OCI-LY1 (cell line): ENCODE data around the gene NELL1.

ENCODE experiments used
- H2AFZ ChIP-seq: fragments of 200-600 bp; sonication (generic), shearing (Covaris generic); 2 replicates; pipeline ENCODE4 v1.6.0; 2014; ENCODE audit warnings: antibody characterized with exemption, mild to moderate bottlenecking, low read length
- H3F3A ChIP-seq: fragments of 200-600 bp; sonication (generic), shearing (Covaris generic); 2 replicates; pipeline ENCODE4 v1.6.0; 2014; ENCODE audit warnings: mild to moderate bottlenecking, antibody characterized with exemption, low read length, moderate library complexity; ENCODE audit not compliant: insufficient read depth
- H3K27ac ChIP-seq: fragments of 200-600 bp; sonication (generic); 2 replicates; pipeline ENCODE4 v1.5.1; 2014; ENCODE audit warnings: low read length, mixed run types, mild to moderate bottlenecking, low read depth; ENCODE audit not compliant: poor library complexity, severe bottlenecking
- H3K27me3 ChIP-seq: fragments of 200-600 bp; sonication (generic); 2 replicates; pipeline ENCODE4 v1.6.0; 2014; ENCODE audit warnings: antibody characterized with exemption, mild to moderate bottlenecking, low read length, moderate library complexity; ENCODE audit not compliant: insufficient read depth
- H3K36me3 ChIP-seq: fragments of 200-600 bp; sonication (generic); 2 replicates; pipeline ENCODE4 v1.6.1; 2014; ENCODE audit warnings: mild to moderate bottlenecking, antibody characterized with exemption, low read length, moderate library complexity, mixed read lengths; ENCODE audit not compliant: insufficient read depth
- H3K4me1 ChIP-seq: fragments of 200-600 bp; sonication (generic); 2 replicates; pipeline ENCODE4 v1.5.1; 2014; ENCODE audit warnings: mild to moderate bottlenecking, low read length, moderate library complexity; ENCODE audit not compliant: insufficient read depth, severe bottlenecking
- H3K4me2 ChIP-seq: fragments of 200-600 bp; sonication (generic), shearing (Covaris generic); 2 replicates; pipeline ENCODE4 v1.6.1; 2014; ENCODE audit warnings: low read length
- H3K4me3 ChIP-seq: fragments of 200-600 bp; sonication (generic); 2 replicates; pipeline ENCODE4 v1.5.1; 2014; ENCODE audit warnings: low read length, low read depth, mild to moderate bottlenecking, mixed read lengths; ENCODE audit not compliant: poor library complexity, severe bottlenecking
- H3K79me2 ChIP-seq: fragments of 200-600 bp; shearing (Covaris generic); 2 replicates; pipeline ENCODE4 v1.6.1; 2016; ENCODE audit warnings: mixed run types, low read length, mixed read lengths; ENCODE audit not compliant: insufficient read depth
- H3K9ac ChIP-seq: fragments of 200-600 bp; sonication (generic), shearing (Covaris generic); 2 replicates; pipeline ENCODE4 v1.6.1; 2014; ENCODE audit warnings: mild to moderate bottlenecking, low read length, mixed read lengths
- H3K9me2 ChIP-seq: fragments of 200-600 bp; sonication (generic), shearing (Covaris generic); 2 replicates; pipeline ENCODE4 v1.6.1; 2014; ENCODE audit warnings: low read depth, mild to moderate bottlenecking, low read length, mixed read lengths
- H3K9me3 ChIP-seq: fragments of 200-600 bp; shearing (Covaris generic); 2 replicates; pipeline ENCODE4 v1.6.1; 2014; ENCODE audit warnings: low read length, mixed read lengths
- H4K20me1 ChIP-seq: fragments of 200-600 bp; sonication (generic), shearing (Covaris generic); 2 replicates; pipeline ENCODE4 v1.6.0; 2016; ENCODE audit warnings: mild to moderate bottlenecking, low read length; ENCODE audit not compliant: insufficient read depth
- CTCF ChIP-seq: fragments of 200-600 bp; sonication (generic), shearing (Covaris generic); IDR thresholded peaks from 2 replicates; pipeline ENCODE4 v1.5.1; 2017; ENCODE audit warnings: mild to moderate bottlenecking, antibody characterized with exemption, low read length, moderate library complexity, mixed read lengths
- EZH2 ChIP-seq: fragments of 200-600 bp; sonication (generic), shearing (Covaris generic); IDR thresholded peaks from 2 replicates; pipeline ENCODE4 v1.8.0; 2017; ENCODE audit warnings: borderline replicate concordance, mixed run types, mild to moderate bottlenecking, antibody characterized with exemption, low read length, moderate library complexity, mixed read lengths

NELL1 gene

GRCh38 chr11:20782775-20783174, 113.4 kb downstream of the NELL1 start:
- Histone ChIP-seq H3K79me2 (no peaks in the 10 kb centered on the region), H3K4me1 (no peaks in the 10 kb centered on the region)

GRCh38 chr11:20783220-20783619, 113.8 kb downstream of the NELL1 start:
- no peaks in the 10 kb centered on the region for H3K27me3 ChIP-seq
- no peaks in the 10 kb centered on the region for H3K4me1 ChIP-seq
- no peak for TF ChIP-seq CTCF
- no peak for TF ChIP-seq EZH2
- H3K9me3 ChIP-seq: no peaks in the 10 kb centered on the region
- no peak overlapping the region for H2AFZ ChIP-seq
- H3K4me2 ChIP-seq: no peak overlapping the region
- H3K27ac ChIP-seq: no peak overlapping the region
- H3F3A ChIP-seq: no peaks in the 10 kb centered on the region
- H3K4me3 ChIP-seq: no peak overlapping the region
- no peaks in the 10 kb centered on the region for H3K79me2 ChIP-seq
- no peak overlapping the region for H3K9ac ChIP-seq
- no peaks in the 10 kb centered on the region for H3K9me2 ChIP-seq
- no peaks in the 10 kb centered on the region for H3K36me3 ChIP-seq
- H4K20me1 ChIP-seq: no peaks in the 10 kb centered on the region

More at GRCh38 chr11:20782775-20783174, 113.4 kb downstream of the NELL1 start:
- H3K27ac ChIP-seq: no peak overlapping the region
- TF ChIP-seq EZH2 (no peak), CTCF (no peak)
- no peak overlapping the region for H3K4me3 ChIP-seq
- H2AFZ ChIP-seq: no peak overlapping the region
- no peaks in the 10 kb centered on the region for H3K36me3 ChIP-seq
- no peaks in the 10 kb centered on the region for H3F3A ChIP-seq
- no peak overlapping the region for H3K4me2 ChIP-seq
- H4K20me1 ChIP-seq: no peaks in the 10 kb centered on the region
- H3K27me3 ChIP-seq: no peaks in the 10 kb centered on the region
- H3K9me2 ChIP-seq: no peaks in the 10 kb centered on the region
- H3K9me3 ChIP-seq: no peaks in the 10 kb centered on the region
- no peak overlapping the region for H3K9ac ChIP-seq

GRCh38 chr11:20790622-20791021, 121.2 kb downstream of the NELL1 start:
- Histone ChIP-seq H4K20me1 (no peaks in the 10 kb centered on the region), H3K9me3 (no peaks in the 10 kb centered on the region), H3K4me3 (no peak overlapping the region), H3K9ac (no peak overlapping the region), H3K27me3 (no peaks in the 10 kb centered on the region), H3K4me2 (no peak overlapping the region), H3K4me1 (no peaks in the 10 kb centered on the region), H3F3A (no peaks in the 10 kb centered on the region), H3K79me2 (no peaks in the 10 kb centered on the region), H3K9me2 (no peaks in the 10 kb centered on the region), H2AFZ (no peak overlapping the region), H3K36me3 (no peaks in the 10 kb centered on the region), H3K27ac (no peak overlapping the region)
- TF ChIP-seq EZH2 (no peak), CTCF (no peak)
